Activated CD8-positive, alpha-beta memory T cell treated with anti-CD3 and anti-CD28 coated beads for 48 hours (primary cell): ENCODE results near the gene ST3GAL3.

ENCODE experiments used
- DNase-seq, 3 experiments: peaks; one replicate each; pipeline ENCODE4 v3.0.0-alpha.2; 2020; ENCODE audit warnings: low read depth in 2 of 3, low spot score in 2 of 3

The ST3GAL3 gene

DNA sequence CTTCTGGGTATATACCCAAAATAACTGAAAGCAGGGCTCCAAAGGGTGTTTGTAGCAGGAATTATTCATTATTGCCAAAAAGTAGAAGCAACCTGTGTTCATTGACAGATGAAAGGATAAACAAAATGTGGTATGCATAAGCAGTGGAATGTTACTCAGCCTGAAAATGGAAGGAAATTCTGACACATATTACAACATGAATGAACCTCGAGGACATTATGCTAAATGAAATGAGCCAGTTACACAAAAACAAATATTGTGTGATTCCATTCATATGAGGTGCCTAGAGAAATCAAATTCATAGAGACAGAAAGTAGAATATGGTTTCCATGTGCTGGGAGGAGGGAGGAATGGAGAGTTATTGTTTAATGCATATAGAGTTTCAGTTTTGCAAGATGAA lies 140.0 kb downstream of the ST3GAL3 start:
- no peak for DNase-seq

DNA sequence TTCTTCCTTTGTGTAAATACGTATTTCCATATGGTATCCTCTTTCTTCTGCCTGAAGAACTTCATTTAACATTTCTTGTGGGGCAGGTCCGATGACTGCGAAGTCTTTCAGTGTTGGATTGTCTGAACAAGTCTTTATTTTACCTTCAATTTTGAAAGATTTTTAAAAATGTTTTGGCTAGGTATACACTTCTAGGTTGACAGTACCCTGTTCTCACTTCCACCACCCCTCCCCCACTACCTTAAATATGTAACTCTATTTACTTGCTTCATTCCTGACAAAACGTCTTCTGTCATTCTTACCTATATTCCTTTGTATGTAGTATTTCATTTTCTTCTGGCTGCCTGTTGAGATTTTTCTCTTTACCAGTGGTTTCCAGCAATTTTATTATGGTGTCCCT lies 140.5 kb downstream of the ST3GAL3 start:
- DNase-seq = no peak

DNA sequence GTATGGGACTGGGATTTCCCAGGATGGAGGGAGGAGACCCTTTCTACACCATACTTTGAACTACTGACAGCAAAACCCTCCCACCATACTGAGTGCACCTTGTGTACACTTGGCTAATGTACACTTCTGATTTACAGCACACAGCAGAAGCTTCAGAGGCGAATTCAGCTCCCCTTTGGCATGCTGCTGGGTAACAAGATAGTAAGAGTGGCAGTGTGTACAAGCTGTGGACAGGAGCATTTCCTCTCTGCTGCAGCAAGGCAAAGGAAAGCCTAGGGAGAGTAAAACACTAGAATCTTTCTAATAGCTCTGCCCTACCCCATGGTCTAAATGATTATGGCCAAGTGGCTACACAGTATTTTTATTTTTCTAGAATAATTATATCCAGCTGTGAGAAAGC lies 142.3 kb downstream of the ST3GAL3 start:
- DNase-seq = no peak

DNA sequence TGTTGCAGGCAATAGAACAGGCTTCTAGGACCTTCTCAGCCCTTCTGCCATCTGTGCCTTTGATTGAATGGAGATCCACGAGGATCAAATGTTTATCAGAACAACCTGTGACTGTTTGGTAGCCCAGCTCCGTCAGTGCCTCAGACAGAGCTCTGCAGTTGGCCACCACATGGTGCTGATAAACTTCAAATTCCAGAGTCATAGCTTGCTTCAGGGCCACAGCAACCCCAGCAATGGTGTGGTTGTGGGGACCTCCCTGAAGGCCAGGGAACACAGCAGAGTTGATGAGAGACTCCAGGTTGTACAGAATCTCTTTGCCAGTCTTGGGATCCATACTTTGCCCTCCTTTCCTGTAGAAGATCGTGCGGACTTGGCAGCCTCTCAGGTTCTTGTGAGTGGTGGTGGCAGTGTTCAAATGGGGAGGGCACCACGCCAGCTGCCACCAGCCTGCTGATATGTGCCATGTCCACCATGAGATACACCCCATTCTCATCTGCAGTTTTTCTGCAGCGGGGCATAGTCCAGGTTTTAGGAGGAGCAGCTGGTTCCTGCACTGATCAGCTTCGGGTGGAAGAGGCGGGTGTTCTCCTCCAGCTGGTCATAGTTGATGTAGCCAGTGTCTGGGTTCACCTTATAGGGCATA lies 143.4 kb downstream of the ST3GAL3 start:
- DNase-seq = no peak

DNA sequence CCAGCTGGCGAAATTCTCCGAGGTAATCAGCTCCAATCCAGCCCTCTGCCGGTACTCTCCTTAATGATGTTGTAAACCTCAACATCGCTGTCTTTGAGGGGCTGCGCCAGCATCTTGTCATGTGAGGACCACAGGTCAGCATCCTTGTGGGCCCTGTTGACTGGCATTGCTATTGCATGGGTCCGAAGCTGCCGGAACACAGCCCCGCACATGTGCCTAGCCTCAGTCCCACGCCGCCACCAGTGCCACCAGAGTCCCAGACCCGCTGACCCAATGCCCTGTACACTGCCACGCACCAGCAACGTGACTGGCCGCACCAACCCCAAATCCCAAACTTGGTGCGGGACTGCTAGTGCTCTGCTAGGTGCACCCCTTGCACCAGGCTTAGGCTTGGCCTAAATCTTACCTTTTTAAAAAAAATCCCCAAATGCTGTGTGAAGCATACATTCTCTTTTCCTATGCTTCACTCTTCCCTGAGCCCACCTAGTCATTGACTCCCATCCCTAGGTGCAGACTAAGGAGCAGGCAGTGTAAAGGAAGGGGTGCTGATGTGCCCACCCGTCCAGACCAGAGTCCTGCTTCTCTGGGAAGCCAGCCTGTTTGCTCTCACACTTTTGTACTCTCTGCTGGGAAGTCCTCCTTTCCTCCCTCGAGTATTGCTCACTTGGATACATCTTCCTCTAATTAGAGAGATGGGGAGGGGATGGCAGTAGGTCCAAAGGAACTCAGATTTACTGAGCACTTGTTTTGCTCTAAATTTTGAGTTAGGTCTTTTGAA lies 144.4 kb downstream of the ST3GAL3 start:
- DNase-seq = no peak

DNA sequence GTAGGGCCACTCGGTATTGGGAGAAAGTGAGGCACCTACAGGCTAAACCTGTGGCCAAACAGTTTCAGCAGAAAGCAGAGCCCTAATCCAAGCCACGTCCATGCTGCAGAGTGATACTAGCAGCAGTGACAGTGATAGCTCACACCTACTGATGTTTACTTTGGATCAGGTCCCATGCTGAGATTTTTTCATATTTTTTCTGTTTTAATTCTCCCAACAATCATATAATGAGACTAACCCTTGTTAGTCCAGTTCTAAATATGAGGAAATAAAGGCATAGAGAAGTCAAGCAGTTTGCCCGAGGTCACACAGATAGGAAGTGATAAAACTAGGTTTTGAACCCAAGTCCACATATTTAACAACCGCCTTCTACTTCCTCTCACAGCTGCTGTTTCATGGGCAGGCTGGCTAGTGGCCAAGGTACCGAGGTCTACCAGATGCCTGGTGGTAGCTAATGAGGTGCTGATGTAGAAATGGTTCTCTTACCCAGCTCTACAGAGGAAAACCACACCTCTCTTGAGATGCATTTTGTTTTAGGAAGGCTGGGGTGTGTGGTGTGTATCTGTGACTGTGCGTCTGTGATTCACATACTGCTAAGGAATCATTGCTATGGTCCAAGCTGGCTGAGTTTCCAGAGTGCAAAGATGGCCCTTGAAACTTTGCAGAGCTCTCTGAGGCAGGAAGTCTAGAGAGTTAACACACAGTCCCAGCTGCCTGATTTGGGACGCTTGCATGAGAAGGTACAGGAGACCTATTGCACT lies 146.0 kb downstream of the ST3GAL3 start:
- no peak for DNase-seq

DNA sequence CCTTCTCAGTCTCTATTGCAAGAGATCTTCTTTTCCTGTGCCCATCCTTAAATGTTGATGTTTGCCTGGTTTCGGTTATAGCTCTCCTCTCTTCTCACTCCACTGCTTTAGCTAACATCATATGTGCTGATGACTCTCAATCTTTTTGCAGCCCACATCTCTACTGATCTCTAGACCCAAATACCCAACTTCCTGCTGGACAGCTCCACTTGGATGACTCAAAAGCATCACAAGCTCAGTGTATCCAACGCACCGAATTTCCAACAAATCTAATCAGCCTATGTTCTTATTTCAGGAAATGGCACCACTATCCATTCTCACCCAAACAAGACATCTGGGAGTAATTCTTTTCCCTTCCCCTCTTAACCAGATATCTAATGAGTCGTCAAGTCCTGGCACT lies 147.1 kb downstream of the ST3GAL3 start:
- no peak for DNase-seq

DNA sequence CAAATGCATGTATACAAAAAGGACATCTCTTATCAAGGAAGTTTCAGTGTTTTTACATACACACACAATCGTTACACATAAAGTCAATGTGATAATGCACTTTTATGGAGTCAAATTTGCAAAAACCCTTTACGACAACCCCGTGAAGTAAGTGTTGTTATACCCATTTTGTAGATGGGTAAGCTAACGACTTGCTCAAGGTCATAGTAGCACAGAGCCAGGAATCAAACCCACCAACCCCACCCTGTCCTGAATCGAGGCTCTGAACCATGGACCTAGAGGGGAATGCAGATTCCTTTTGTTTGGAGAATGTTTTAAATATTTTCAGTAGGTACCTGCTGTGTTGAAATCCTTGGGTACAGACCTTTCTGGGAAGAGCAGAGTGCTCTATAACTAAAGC lies 148.9 kb downstream of the ST3GAL3 start:
- no peak for DNase-seq

DNA sequence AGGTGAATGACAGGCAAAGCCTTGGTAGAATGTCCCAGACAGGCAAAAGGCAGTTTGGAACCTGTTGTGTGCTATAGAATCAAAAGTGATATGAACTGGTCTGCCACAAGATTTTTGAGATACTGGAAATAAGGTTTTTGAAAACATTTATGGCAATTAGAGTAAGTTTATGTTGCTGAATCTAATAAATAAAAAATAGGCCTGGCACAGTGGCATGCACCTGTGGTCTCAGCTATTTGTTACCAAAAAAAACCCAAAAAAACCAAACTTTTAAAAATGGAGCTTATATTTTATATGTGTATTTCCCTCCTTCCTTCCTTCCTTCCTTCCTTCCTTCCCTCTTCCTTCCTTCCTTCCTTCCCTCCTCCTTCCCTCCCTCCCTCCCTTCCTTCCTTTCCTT lies 149.8 kb downstream of the ST3GAL3 start:
- no peak for DNase-seq

DNA sequence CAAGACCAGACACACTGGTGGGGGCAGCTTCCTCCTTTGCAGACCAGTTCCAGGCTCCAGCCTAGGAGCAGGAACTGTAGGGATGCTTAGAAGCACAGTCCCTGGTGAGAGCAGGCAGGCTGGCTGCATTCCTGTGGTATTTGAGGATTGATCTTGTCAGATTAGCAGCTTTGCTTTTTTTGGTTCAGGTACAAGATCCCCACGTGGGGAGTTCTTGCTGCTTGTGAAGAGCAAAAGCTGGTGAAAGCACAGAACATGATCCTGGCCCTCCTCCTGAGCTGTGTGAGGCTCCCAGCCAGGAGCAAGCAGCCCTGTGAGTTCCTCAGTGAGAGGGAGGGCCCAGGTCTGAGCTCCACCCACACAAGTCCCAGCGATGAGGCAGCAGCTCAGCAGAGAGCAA lies 151.0 kb downstream of the ST3GAL3 start:
- no peak for DNase-seq

DNA sequence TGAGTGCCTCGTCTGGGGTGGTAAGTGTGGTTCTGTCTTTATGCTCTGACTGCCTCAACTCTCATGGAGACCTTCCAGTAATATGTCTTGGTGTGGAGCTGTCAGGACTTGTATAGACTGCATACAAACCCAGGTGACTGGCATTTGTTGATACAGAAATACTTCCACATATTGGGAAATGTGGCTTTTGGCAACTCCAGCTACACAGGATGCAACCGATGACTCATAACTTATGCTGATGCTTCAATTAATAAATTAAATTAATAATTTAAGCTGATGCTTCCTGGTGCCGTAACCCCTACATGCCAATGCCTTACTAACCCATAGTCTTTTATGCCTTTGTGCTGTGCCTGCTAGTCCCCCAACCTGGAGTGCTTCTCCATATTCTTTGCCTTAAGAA lies 154.0 kb downstream of the ST3GAL3 start:
- DNase-seq = no peak

DNA sequence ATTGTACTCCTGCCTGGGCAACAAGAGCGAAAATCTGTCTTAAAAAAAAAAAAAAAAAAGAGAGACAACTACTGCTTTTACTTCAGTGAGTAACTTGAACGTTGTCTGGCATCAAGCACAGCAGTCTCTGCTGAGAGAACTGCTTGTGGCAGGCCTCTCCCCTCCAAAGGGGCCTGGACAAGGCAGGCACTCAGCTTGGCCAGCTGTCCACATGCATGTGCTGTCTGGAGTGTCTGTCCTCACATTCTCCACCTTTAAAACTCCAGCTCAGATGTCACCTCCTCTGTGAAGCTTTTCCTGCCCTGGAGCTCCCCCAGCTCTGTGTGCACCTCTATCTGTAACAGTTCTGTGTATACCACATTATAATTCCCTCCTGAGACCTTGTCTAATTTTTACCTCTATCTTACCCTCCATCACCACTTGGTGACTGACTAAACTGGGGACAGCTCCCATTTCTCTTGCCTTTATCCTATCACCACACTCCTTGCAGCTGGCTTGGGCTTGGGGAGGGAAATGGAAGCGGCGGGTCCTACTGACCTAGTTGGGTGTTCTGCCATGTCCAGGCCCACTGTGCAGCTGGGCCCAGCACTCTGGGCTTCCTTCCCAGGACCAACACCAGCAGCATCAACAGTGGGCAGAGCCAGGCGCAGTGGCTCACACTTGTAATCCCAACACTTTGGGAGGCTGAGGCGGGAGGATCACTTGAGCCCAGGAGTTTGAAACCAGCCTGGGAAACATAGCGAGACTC lies 154.8 kb downstream of the ST3GAL3 start:
- DNase-seq = no peak

DNA sequence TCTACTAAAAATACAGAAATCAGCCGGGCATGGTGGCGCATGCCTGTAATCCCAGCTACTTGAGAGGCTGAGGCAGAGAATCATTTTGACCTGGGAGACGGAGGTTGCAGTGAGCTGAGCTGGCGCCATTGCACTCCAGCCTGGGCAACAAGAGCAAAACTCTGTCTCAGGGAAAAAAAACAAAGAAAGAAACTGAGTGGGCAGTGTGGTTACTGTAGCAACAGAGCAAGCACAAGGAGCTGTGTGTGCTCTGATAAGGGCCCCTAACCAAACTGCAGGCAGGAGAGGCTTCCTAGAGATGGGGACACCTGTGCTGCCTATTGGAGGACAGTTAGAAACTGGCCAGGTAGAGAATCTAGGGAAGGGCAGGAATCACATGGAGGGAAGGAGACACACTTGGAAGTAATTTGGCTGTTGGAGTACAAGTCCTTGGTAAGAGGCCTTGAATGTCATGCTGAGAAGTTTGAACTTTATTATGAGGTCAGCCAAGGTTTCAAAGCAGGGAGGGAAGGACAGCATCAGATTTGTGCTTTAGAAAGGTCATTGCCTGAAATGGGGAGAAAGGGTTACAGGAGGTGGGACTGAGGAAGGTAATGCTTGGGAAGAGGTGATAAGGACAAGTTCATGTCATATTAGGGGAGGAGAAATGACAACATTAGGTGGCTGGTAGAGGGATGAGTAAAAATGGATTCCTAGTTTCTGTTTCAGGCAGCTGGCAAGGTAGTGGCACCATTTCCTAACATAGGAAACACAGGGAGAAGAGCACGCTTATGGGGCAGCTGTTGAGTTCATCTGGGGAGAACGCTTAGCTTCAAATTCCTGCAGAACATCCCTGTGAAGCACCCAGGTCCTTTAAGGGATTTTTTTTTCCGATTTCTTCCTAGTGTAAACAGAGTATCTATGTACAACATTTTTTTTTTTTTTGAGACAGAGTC lies 157.0 kb downstream of the ST3GAL3 start:
- no peak for DNase-seq

DNA sequence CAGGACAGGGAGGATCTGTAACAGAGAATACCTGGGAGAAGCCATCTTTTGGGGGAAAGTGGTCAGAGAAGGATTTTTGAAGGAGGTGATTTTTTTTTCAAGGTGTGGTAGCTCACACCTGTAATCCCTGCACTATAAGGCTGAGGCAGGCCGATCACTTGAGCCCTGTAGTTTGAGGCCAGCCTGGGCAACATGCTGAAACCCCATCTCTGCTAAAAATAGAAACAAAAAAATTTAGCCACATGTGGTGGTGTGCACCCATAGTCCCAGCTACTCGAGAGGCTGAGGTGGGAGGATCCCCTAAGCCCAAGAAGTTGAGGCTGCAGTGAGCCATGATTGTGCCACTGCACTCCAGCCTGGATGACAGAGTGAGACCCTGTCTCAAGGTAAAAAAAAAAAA lies 158.9 kb downstream of the ST3GAL3 start:
- no peak for DNase-seq

DNA sequence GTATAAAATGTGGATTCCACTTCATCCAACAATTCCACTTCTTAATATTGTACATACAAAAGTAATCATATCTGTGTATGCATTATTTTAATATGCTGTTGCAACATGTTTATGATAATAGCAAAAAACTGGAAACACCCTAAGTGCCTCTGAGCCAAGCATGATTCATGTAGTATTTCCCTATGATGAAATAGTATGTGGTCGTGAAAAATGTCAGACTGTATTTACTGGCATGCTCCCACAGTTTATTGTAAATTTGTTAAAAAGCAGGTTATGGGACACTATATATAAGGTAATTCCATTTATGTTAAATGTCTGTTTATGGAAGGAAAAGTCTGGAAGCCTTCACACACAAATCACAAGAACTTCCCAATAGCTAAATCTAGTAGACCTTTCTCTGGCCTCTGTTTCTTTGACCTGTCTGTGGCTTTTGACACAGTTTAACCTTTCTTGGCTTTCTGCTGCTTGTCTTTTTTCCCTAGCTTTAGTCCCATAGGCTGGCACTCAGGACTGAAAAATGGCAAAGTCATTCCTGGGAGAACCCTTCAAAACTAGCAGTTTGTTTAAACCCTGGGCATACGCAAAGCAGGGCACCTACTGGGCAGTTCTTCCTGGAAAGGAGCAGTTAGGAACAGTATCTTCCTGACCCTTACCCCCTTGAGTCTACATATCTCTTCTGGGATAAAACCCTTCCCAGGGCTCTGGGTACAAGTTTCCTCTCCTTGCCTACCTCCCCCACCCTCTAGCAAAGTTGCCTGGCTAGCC lies 160.8 kb downstream of the ST3GAL3 start:
- no peak for DNase-seq

DNA sequence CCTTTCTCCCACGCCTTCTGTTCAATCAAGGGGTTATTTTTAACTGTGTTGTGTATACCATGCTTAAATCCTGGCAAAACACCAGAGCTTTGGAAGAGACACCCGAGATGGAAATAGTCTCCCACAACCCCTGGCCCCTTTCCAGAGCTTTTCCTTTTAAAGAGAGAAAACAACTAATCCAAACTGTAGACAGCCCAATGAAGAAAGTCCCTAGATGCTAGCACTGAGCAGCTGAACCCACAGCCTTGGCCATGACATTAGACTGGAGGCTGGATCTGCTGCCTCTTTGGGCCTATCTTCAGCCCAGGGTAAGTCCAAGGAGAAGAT lies 161.4 kb downstream of the ST3GAL3 start:
- DNase-seq = no peak

DNA sequence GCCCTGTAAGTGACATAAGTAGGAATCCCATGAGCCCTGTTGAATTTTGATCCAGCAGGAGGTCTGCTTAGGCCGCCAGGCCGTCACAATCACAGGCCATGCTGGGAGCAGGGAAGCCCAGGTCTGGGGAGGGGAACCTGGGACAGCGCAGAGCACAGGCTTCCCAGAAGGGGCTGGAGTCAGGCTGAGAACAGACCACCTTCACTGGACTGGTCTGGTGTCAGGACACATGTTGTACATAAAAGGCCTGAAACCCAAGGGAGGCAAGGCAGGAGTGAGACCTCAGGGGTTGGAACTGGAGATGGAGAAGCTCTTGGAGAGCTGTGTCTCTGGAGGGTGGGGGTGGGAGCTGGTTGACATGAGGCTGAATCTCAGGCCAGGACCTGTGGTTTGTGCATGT lies 163.0 kb downstream of the ST3GAL3 start:
- DNase-seq = no peak

DNA sequence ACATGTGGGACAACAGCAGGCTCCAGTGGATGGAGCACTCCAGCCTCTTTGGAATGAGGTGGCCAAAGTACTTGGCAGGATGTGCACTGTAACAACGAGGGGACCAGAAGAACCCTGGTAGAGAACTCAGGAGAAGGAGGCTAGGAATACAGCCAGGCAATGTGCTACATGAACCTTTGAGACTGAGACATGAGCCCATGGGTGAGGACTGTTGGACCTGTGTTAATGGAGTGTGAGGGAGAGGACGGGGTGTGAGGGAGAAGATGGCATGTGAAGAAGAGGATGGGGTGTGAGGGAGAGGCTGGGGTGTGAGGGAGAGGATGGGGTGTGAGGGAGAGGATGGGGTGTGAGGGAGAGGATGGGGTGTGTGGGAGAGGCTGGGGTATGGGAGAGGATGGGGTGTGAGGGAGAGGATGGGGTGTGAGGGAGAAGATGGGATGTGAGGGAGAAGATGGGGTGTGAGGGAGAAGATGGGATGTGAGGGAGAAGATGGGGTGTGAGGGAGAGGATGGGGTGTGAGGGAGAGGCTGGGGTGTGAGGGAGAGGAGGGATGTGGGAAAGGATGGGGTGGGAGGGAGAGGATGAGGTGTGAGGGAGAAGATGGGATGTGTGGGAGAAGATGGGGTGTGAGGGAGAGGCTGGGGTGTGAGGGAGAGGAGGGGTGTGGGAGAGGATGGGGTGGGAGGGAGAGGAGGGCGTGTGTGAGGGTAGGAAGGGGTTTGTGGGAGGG lies 164.0 kb downstream of the ST3GAL3 start:
- DNase-seq = no peak

DNA sequence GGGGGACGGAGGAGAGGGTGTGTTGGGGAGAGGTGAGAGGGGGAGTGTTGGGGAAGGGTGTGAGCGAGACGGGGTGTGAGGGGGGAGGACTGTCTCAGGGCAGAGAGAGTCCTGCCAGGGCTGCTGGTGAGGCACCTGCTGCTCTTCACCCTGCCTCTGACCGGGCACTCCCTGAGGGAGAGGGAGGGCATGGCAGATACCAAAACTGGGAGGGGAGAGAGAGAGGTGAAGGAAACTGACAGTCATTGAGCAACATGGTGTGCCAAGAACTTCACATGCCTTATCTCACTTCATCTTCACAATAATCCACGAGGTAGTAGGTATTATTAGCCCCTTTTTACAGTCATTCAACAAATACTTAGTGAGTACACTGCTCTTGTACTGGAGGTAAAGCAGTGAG lies 164.9 kb downstream of the ST3GAL3 start:
- no peak for DNase-seq
